ENCODE results near the gene SEL1L3.

Gene SEL1L3

GRCh38 chr4:25795566-25796454 lies 67.0 kb downstream of the SEL1L3 start:
- in situ Hi-C loops (cut with MboI; ENCODE audit: low sequenced_read_pairs), result no loop called here

- in situ Hi-C loops (cut with MboI; ENCODE audit: low sequenced_read_pairs), result no loop called here
Measured at GRCh38 chr4:25795091-25795490, 67.7 kb downstream of the SEL1L3 start.

- in situ Hi-C loops (cut with MboI; ENCODE audit: low sequenced_read_pairs), result no loop called here
Measured at GRCh38 chr4:25792876-25793275, 69.9 kb downstream of the SEL1L3 start.

- in situ Hi-C loops (cut with MboI; ENCODE audit: low sequenced_read_pairs), result no loop called here
Measured at GRCh38 chr4:25792200-25792791, 70.5 kb downstream of the SEL1L3 start.

- in situ Hi-C loops (cut with MboI; ENCODE audit: low sequenced_read_pairs), result no loop called here
Measured at GRCh38 chr4:25790024-25790423, 72.8 kb downstream of the SEL1L3 start.

- in situ Hi-C loops (cut with MboI; ENCODE audit: low sequenced_read_pairs), result no loop called here
Measured at GRCh38 chr4:25788703-25789238, 74.0 kb downstream of the SEL1L3 start.

- in situ Hi-C loops (cut with MboI; ENCODE audit: low sequenced_read_pairs), result no loop called here
Measured at GRCh38 chr4:25786497-25787065, 76.2 kb downstream of the SEL1L3 start.

GRCh38 chr4:25783943-25784342 lies 78.8 kb downstream of the SEL1L3 start:
- in situ Hi-C loops (cut with MboI; ENCODE audit: low sequenced_read_pairs), result no loop called here

GRCh38 chr4:25783126-25783525 lies 79.7 kb downstream of the SEL1L3 start:
- in situ Hi-C loops (cut with MboI; ENCODE audit: low sequenced_read_pairs), result no loop called here

- in situ Hi-C loops (cut with MboI; ENCODE audit: low sequenced_read_pairs), result no loop called here
Measured at GRCh38 chr4:25782482-25782881, 80.3 kb downstream of the SEL1L3 start.

GRCh38 chr4:25779021-25779420 lies 83.8 kb downstream of the SEL1L3 start:
- in situ Hi-C loops (cut with MboI; ENCODE audit: low sequenced_read_pairs), result no loop called here

- in situ Hi-C loops (cut with MboI; ENCODE audit: low sequenced_read_pairs), result no loop called here
Measured at GRCh38 chr4:25776795-25777194, 86.0 kb downstream of the SEL1L3 start.

GRCh38 chr4:25775166-25775565 lies 87.6 kb downstream of the SEL1L3 start:
- in situ Hi-C loops (cut with MboI; ENCODE audit: low sequenced_read_pairs), result no loop called here

- in situ Hi-C loops (cut with MboI; ENCODE audit: low sequenced_read_pairs), result no loop called here
Measured at GRCh38 chr4:25773358-25773757, 89.4 kb downstream of the SEL1L3 start.

- in situ Hi-C loops (cut with MboI; ENCODE audit: low sequenced_read_pairs), result no loop called here
Measured at GRCh38 chr4:25771672-25772071, 91.1 kb downstream of the SEL1L3 start.

GRCh38 chr4:25770847-25771246 lies 91.9 kb downstream of the SEL1L3 start:
- in situ Hi-C loops (cut with MboI; ENCODE audit: low sequenced_read_pairs), result no loop called here

GRCh38 chr4:25769251-25769650 lies 93.5 kb downstream of the SEL1L3 start:
- in situ Hi-C loops (cut with MboI; ENCODE audit: low sequenced_read_pairs), result no loop called here

- in situ Hi-C loops (cut with MboI; ENCODE audit: low sequenced_read_pairs), result no loop called here
Measured at GRCh38 chr4:25767877-25768725, 94.7 kb downstream of the SEL1L3 start.

- in situ Hi-C loops (cut with MboI; ENCODE audit: low sequenced_read_pairs), result no loop called here
Measured at GRCh38 chr4:25760518-25761157, 102.2 kb downstream of the SEL1L3 start.

- in situ Hi-C loops (cut with MboI; ENCODE audit: low sequenced_read_pairs), result no loop called here
Measured at GRCh38 chr4:25760048-25760447, 102.7 kb downstream of the SEL1L3 start.

Measured in HL-60/S4 (cell line).